ENCODE data around the gene G3BP1.
"Not testable (repeated sequence)": the region's sequence is repeated elsewhere in the genome, so short reads cannot be mapped to it uniquely, and the experiment has no call there.

G3BP1 gene

GRCh38 chr5:151772029-151772845 lies 483 bp downstream of the G3BP1 start:
- Mint-ChIP-seq H3K36me3 (peaks cover 13% of the 10 kb centered on the region), H3K4me3 (peak overlapping the region; percentile 97), H3K27ac (no peak overlapping the region), H3K4me1 (peaks cover 49% of the 10 kb centered on the region), H3K9me3 (no peaks in the 10 kb centered on the region), H3K27me3 (no peaks in the 10 kb centered on the region)
- ATAC-seq = no peak

DNA sequence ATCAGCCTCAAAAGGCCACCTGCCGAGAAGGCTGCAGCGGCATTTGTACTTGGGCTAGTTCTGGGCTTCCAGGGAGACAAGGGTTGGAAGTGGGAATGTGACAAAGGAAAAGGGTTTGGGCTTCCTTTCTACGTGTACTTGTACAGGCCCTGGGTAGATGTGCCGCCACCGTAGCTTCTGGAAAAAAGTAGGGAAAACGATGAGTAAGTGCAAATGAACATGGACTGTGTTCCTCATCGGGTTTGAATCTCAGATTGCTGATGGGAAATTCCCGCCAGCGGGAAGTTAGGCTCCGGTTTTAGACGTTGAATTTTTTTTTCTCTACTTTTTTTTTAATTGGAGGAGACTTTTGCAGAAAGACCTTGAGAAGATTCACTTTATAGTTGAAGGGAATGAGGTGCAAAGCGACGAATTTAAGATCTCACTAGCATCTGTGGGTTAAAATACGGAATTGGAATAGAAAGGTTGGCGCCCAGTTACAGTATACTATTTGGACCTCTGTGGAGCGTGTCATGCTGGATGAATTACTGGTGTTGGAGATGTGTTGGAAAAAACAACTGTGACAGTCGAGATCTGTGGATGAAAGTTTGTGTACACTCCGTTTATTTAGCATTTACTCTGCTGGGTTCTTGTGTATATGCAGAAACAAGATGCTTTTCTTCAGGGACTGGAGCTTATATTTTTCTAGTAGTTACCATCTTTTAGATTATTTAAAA lies 1.2 kb downstream of the G3BP1 start:
- H3K4me3 Mint-ChIP-seq = peak overlapping the region; percentile 97
- H3K4me1 Mint-ChIP-seq = peaks cover 56% of the 10 kb centered on the region
- peaks cover 21% of the 10 kb centered on the region for H3K36me3 Mint-ChIP-seq

DNA sequence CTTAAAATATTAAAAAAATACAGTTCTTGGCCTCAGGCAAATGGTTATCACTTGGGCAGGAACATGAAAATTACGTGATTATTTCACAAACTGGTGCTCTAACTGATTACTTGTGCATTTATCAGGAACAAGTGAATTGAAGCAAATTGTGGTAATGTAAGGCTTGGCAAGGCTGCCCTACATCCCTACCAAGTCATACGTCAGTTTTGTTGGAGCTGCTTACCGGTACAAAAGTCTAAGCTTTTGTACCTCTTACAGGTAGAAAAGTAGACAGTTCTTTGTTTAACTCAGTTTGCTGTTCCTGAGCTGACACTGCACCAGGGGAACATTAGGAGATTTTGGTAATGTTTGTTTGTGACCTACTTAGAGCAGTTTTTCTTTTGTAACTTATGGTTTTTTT lies 2.2 kb downstream of the G3BP1 start:
- peak overlapping the region; percentile 97 for H3K4me3 Mint-ChIP-seq
- peaks cover 26% of the 10 kb centered on the region for H3K36me3 Mint-ChIP-seq
- ATAC-seq = no peak
- no peak overlapping the region for H3K27ac Mint-ChIP-seq
- no peaks in the 10 kb centered on the region for H3K9me3 Mint-ChIP-seq
- peaks cover 63% of the 10 kb centered on the region for H3K4me1 Mint-ChIP-seq
- H3K27me3 Mint-ChIP-seq = no peaks in the 10 kb centered on the region

More for the DNA sequence above, 1.2 kb downstream of the G3BP1 start:
- ATAC-seq = no peak
- no peaks in the 10 kb centered on the region for H3K27me3 Mint-ChIP-seq
- H3K9me3 Mint-ChIP-seq = no peaks in the 10 kb centered on the region
- no peak overlapping the region for H3K27ac Mint-ChIP-seq

- peak overlapping the region; percentile 19 for H3K27ac Mint-ChIP-seq
- H3K9me3 Mint-ChIP-seq = no peaks in the 10 kb centered on the region
- no peaks in the 10 kb centered on the region for H3K27me3 Mint-ChIP-seq
- peaks cover 70% of the 10 kb centered on the region for H3K4me1 Mint-ChIP-seq
- no peak for ATAC-seq
- H3K4me3 Mint-ChIP-seq = peak overlapping the region; percentile 30
- peaks cover 36% of the 10 kb centered on the region for H3K36me3 Mint-ChIP-seq
Measured at GRCh38 chr5:151775025-151775606, 3.4 kb downstream of the G3BP1 start.

DNA sequence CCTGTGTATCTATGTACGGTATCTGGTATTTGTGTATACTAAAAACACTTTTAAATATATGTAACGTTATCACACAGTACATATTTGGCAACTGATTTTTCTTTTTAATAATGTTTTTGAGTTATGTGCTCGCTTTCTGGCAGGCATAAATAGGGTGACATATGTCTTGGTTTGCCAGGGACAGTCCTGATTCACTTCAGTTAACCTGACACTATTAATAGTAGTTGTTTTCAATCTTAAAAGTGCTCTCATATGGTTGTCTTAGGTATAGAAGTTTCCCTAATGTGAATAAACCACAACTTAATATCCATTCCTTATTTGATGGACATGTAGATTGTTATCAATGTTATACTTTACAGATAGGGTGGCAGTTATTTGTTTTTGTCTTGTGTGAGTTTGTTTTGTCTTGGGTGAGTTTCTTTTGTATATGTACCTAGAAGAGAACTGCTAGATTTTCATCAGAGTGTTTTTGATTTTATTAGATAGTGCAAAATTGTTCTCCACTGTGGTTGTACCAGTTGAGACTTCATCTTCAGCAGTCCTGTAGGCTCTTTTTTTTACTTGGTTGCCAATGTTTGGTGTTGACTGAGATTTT lies 7.9 kb downstream of the G3BP1 start:
- Mint-ChIP-seq H3K36me3 (peaks cover 36% of the 10 kb centered on the region), H3K4me3 (peak overlapping the region; percentile 41), H3K4me1 (peaks cover 64% of the 10 kb centered on the region), H3K27ac (peak overlapping the region; percentile 56), H3K9me3 (no peaks in the 10 kb centered on the region), H3K27me3 (no peaks in the 10 kb centered on the region)
- no peak for ATAC-seq

DNA sequence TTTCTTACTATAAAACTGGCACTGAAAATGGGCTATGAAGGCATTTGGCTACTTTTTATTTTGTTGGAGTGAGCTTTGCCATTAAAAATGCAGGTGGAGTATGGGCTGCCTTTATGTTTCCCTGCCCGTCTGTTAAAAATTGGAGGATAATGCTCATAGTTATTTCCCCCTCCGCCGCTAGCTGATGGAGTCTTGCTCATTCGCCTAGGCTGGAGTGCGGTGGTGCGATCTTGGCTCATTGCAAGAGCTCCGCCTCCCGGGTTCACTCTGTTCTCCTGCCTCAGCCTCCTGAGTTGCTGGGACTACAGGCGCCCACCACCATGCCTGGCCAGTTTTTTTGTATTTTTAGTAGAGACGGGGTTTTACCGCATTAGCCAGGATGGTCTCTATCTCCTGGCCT lies 8.6 kb downstream of the G3BP1 start:
- ATAC-seq = no peak
- no peak overlapping the region for H3K4me3 Mint-ChIP-seq
- H3K9me3 Mint-ChIP-seq = no peaks in the 10 kb centered on the region
- H3K4me1 Mint-ChIP-seq = peaks cover 63% of the 10 kb centered on the region
- H3K27ac Mint-ChIP-seq = peak overlapping the region; percentile 56
- H3K27me3 Mint-ChIP-seq = no peaks in the 10 kb centered on the region
- H3K36me3 Mint-ChIP-seq = peaks cover 36% of the 10 kb centered on the region

DNA sequence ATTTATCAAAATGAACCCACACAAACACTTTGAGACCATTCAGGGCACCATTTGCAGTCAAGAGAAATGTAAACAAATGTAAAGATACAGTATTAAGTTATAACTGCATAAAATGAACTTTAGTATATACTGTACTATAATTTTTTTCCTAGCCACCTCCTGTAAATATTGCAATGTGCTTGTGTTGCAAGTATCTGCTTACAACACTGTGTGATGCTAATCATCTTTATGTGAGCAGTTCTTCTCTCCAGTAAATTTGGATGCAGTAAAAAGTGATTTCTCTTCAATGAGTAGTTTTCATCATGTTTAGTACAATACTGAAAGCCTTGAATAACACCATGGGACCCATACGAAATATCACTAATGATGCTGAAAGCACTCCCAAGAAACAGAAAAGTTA lies 9.4 kb downstream of the G3BP1 start:
- Mint-ChIP-seq H3K36me3 (peaks cover 33% of the 10 kb centered on the region), H3K4me3 (no peak overlapping the region), H3K9me3 (no peaks in the 10 kb centered on the region), H3K4me1 (peaks cover 63% of the 10 kb centered on the region), H3K27me3 (no peaks in the 10 kb centered on the region), H3K27ac (no peak overlapping the region)
- no peak for ATAC-seq

DNA sequence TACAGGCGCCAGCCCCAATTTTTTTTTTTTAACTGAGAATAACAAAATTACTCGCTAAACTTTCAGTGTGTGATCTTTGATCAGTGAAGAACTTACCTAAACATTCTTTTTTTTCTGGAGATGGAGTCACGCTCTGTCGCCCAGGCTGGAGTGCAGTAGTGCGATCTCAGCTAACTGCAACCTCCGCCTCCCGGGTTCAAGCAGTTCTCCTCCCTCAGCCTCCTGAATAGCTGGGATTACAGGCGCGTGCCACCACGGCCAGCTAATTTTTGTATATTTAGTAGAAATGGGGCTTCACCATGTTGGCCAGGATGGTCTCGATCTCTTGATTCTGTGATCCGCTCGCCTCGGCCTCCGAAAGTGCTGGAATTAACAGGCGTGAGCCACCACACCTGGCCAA lies 11.9 kb downstream of the G3BP1 start:
- not testable (repeated sequence) for ATAC-seq, H3K27ac Mint-ChIP-seq

GRCh38 chr5:151784141-151784540 lies 12.4 kb downstream of the G3BP1 start:
- Mint-ChIP-seq H3K27me3 (no peaks in the 10 kb centered on the region), H3K9me3 (no peaks in the 10 kb centered on the region), H3K4me1 (peaks cover 41% of the 10 kb centered on the region), H3K27ac (peak overlapping the region; percentile 32), H3K36me3 (peaks cover 25% of the 10 kb centered on the region), H3K4me3 (no peak overlapping the region)
- no peak for ATAC-seq

More for the DNA sequence above, 11.9 kb downstream of the G3BP1 start:
- H3K9me3 Mint-ChIP-seq, H3K27me3 Mint-ChIP-seq, H3K4me3 Mint-ChIP-seq: not testable (repeated sequence)
- peaks cover 25% of the 10 kb centered on the region for H3K36me3 Mint-ChIP-seq
- peaks cover 46% of the 10 kb centered on the region for H3K4me1 Mint-ChIP-seq

- Mint-ChIP-seq H3K27me3 (no peaks in the 10 kb centered on the region), H3K4me1 (peaks cover 20% of the 10 kb centered on the region), H3K9me3 (no peaks in the 10 kb centered on the region), H3K27ac (no peak overlapping the region), H3K36me3 (peaks cover 36% of the 10 kb centered on the region), H3K4me3 (no peak overlapping the region)
- no peak for ATAC-seq
Measured at GRCh38 chr5:151786468-151786867, 14.7 kb downstream of the G3BP1 start.

DNA sequence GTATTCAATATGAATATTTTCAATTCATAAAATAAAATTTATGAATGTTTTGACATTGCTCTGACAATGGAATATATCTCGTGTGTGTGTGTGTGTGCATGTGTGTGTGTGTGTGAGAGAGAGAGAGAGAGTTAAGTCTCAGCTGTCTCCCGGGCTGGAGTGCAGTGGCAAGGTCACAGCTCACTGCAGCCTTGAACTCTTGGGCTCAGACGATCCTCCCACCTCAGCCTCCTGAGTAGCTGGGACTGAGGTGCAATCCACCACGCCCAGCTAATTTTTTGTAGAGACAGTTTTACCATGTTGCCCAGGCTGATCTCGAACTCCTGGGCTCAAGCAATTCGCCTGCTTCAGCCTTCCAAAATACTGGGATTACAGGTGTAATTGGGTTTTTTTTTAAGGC lies 16.1 kb downstream of the G3BP1 start:
- Mint-ChIP-seq H3K4me3 (no peak overlapping the region), H3K4me1 (peaks cover 18% of the 10 kb centered on the region), H3K27me3 (no peaks in the 10 kb centered on the region), H3K36me3 (peaks cover 43% of the 10 kb centered on the region), H3K27ac (no peak overlapping the region), H3K9me3 (no peaks in the 10 kb centered on the region)
- ATAC-seq = no peak

DNA sequence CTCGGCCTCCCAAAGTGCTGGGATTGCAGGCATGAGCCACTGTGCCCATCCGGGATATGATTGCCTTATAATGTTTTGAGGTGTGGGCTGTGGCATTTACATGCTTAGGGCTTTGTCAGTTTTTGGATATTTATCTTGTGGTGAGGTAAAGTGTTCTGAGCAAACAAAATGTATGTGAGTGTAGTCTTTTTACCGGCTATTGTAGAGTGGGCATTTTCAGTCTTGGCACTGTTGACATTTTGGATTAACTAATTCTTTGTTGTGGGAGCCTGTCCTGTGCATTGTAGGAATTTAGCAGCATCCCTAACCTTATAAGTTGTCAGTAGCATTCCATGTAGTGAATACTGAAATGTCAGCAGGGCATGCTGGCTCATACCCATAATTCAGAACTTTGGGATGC lies 21.6 kb downstream of the G3BP1 start:
- H3K4me3 Mint-ChIP-seq = no peak overlapping the region
- H3K9me3 Mint-ChIP-seq = no peaks in the 10 kb centered on the region
- no peaks in the 10 kb centered on the region for H3K27me3 Mint-ChIP-seq
- H3K4me1 Mint-ChIP-seq = peaks cover 6% of the 10 kb centered on the region
- no peak for ATAC-seq
- H3K36me3 Mint-ChIP-seq = peaks cover 54% of the 10 kb centered on the region
- H3K27ac Mint-ChIP-seq = no peak overlapping the region

- ATAC-seq = no peak
- H3K27ac Mint-ChIP-seq = no peak overlapping the region
- H3K27me3 Mint-ChIP-seq = no peaks in the 10 kb centered on the region
- no peak overlapping the region for H3K4me3 Mint-ChIP-seq
- H3K4me1 Mint-ChIP-seq = peaks cover 15% of the 10 kb centered on the region
- peaks cover 52% of the 10 kb centered on the region for H3K36me3 Mint-ChIP-seq
- no peaks in the 10 kb centered on the region for H3K9me3 Mint-ChIP-seq
Measured at GRCh38 chr5:151795426-151795825, 23.7 kb downstream of the G3BP1 start.

- ATAC-seq = no peak
- Mint-ChIP-seq H3K36me3 (peaks cover 64% of the 10 kb centered on the region), H3K9me3 (no peaks in the 10 kb centered on the region), H3K4me1 (peaks cover 15% of the 10 kb centered on the region), H3K27me3 (no peaks in the 10 kb centered on the region), H3K27ac (peak overlapping the region; percentile 36), H3K4me3 (no peak overlapping the region)
Measured at GRCh38 chr5:151798674-151799073, 26.9 kb downstream of the G3BP1 start.

DNA sequence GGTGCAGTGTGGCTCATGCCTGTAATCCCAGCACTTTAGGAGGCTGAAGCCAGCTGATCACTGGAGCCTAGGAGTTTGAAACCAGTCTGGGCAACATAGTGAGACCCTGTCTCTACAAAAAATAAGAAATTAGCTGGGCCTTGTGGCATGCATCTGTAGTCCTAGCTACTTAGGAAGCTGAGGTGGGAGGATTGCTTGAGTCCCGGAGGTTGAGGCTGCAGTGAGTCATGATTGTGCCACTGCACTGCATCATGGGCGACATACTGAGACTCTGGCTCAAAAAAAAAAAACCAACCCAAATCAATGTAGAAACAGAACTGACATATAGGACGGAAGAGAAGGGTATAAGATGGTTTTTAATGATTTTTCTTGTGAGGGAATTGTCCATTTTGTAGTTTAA lies 27.7 kb downstream of the G3BP1 start:
- ATAC-seq = no peak
- Mint-ChIP-seq H3K4me1 (peaks cover 15% of the 10 kb centered on the region), H3K27ac (no peak overlapping the region), H3K36me3 (peaks cover 66% of the 10 kb centered on the region), H3K27me3 (no peaks in the 10 kb centered on the region), H3K4me3 (no peak overlapping the region), H3K9me3 (no peaks in the 10 kb centered on the region)

Data from stimulated activated memory B cell treated with anti-CD40 and anti-IgM and Interleukin-4, amounts not matched to agents 10 μg/mL and 1 μg/mL and 100 μg/mL, for 72 hours (primary cell).